Sigmoid colon (tissue), 4 donors: ENCODE measurements around the gene RABL2B.

Experiments used
- POLR2AphosphoS5 ChIP-seq, 4 donors: sonication (generic); formaldehyde crosslinking; IDR thresholded peaks; one replicate each; pipeline ENCODE4 v1.6.1; 2017; ENCODE audit warnings: antibody characterized with exemption in 4 of 4
- TF ChIP-seq, protein P1 (sequence below), 4 experiments: fragments of 450-650 bp in 3 of 4; fragments of 200-600 bp in 1 of 4; IDR thresholded peaks; one replicate each; pipeline ENCODE4 v1.5.1; 2016 to 2019; ENCODE audit warnings: antibody characterized with exemption in 4 of 4, mild to moderate bottlenecking in 3 of 4, moderate library complexity in 2 of 4

GRCh38 chr22:50718352-50718709, 65.1 kb downstream of the RABL2B start:
- TF ChIP-seq, protein P1, sequence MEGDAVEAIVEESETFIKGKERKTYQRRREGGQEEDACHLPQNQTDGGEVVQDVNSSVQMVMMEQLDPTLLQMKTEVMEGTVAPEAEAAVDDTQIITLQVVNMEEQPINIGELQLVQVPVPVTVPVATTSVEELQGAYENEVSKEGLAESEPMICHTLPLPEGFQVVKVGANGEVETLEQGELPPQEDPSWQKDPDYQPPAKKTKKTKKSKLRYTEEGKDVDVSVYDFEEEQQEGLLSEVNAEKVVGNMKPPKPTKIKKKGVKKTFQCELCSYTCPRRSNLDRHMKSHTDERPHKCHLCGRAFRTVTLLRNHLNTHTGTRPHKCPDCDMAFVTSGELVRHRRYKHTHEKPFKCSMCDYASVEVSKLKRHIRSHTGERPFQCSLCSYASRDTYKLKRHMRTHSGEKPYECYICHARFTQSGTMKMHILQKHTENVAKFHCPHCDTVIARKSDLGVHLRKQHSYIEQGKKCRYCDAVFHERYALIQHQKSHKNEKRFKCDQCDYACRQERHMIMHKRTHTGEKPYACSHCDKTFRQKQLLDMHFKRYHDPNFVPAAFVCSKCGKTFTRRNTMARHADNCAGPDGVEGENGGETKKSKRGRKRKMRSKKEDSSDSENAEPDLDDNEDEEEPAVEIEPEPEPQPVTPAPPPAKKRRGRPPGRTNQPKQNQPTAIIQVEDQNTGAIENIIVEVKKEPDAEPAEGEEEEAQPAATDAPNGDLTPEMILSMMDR (IDR thresholded peaks at IDR 0.05) = no peak
- no peak for TF ChIP-seq POLR2AphosphoS5 (IDR thresholded peaks at IDR 0.05)
